Suprapubic skin (tissue), 4 donors: ENCODE data around the gene PARD6B. TPM values are rescaled to one million over a fixed set of nuclear protein-coding genes. Genes with fewer than 3 reads are reported as not detected.
A peak's percentile ranks its signal among the peaks of the same experiment; 100 is the strongest.

ENCODE experiments used
- DNase-seq, 2 donors: peaks; one replicate each; pipeline ENCODE4 v3.0.0-alpha.2; 2019; ENCODE audit warnings: low spot score in 2 of 2
- H3K27ac ChIP-seq: fragments of 200-600 bp; sonication (generic); one replicate; pipeline ENCODE4 v1.5.1; 2019
- H3K27me3 ChIP-seq: fragments of 200-600 bp; sonication (generic); one replicate; pipeline ENCODE4 v1.5.1; 2019
- H3K36me3 ChIP-seq: fragments of 200-600 bp; sonication (generic); one replicate; pipeline ENCODE4 v1.5.1; 2019
- H3K4me1 ChIP-seq: fragments of 200-600 bp; sonication (generic); one replicate; pipeline ENCODE4 v1.5.1; 2019
- H3K4me3 ChIP-seq: fragments of 200-600 bp; sonication (generic); one replicate; pipeline ENCODE4 v1.5.1; 2019; ENCODE audit warnings: mild to moderate bottlenecking
- H3K9me3 ChIP-seq: fragments of 200-600 bp; sonication (generic); one replicate; pipeline ENCODE4 v1.5.1; 2019
- CTCF ChIP-seq, 2 donors: fragments of 200-600 bp in 1 of 2; fragments of 450-650 bp in 1 of 2; sonication (generic) in 1 of 2; IDR thresholded peaks; one replicate each; pipeline ENCODE4 v1.5.1; 2016 to 2019; ENCODE audit warnings: antibody characterized with exemption in 2 of 2, mild to moderate bottlenecking in 1 of 2, moderate library complexity in 1 of 2
- EP300 ChIP-seq: sonication (generic); formaldehyde crosslinking; IDR thresholded peaks from one replicate; pipeline ENCODE4 v1.6.1; 2017; ENCODE audit warnings: antibody characterized with exemption
- POLR2A ChIP-seq, 2 donors: fragments of 450-650 bp; IDR thresholded peaks; one replicate each; pipeline ENCODE4 v1.6.1; 2017; ENCODE audit warnings: antibody characterized with exemption in 2 of 2, mild to moderate bottlenecking in 2 of 2, moderate library complexity in 2 of 2
- POLR2AphosphoS5 ChIP-seq, 3 donors: sonication (generic); formaldehyde crosslinking; IDR thresholded peaks; one replicate each; pipeline ENCODE4 v1.6.1; 2017; ENCODE audit warnings: antibody characterized with exemption in 3 of 3
- WGBS: methylation state at CpG from one replicate; pipeline ENCODE4 v1.1.5; 2018; 5-methylcytosine and 5-hydroxymethylcytosine counted together
- total RNA-seq, 4 donors: library from RNA; depleted of rRNA; stranded (reverse); fragments of >200 nt; gene quantifications; one replicate each; pipeline ENCODE4 v1.1.0, GENCODE V29; 2016

Gene PARD6B
- total RNA-seq, 4 donors from 2014 or later = 7.6 to 10.3 (median 8.4) TPM

DNA sequence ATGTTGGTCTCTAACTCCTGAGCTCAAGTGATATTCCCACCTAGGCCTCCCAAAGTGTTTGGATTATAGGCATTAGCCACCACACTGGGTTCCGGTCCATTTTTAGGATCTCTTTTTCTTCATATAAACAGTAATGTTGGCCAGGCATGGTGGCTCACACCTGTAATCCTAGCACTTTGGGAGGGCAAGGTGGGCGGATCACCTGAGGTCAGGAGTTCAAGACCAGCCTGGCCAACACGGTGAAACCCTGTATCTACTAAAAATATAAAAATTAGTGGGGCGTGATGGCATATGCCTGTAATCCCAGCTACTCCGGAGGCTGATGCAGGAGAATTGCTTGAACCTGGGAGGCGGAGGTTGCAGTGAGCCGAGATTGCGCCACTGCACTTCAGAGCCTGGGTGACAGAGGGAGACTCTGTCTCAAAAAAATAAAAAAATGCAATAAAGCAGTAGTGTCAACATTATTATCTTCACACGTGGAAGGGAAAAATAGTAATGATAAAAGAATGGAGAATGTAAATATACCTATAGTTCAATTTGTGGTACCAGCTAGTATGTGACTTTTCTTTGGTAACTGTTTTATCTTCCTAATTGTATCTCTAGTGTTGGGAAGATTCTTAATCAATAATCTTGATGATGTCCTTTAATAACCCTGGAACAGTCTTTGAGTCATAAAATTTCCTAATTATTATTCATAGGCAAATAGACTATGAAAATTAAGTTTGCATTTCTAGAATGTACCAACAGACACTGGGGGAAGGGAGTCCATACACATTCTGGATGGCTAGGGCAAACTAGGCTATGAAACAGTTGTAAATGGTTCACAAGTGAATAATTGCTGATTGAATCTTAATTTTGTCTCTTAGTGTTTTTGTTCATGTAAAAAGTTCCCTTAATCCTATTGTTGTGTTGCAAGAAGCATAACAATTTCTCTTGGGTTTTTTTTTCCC is 3.6 kb downstream of the PARD6B start:
- Histone ChIP-seq H3K27ac (no peak overlapping the region), H3K4me1 (peaks cover 26% of the 10 kb centered on the region), H3K4me3 (no peak overlapping the region), H3K9me3 (no peaks in the 10 kb centered on the region), H3K36me3 (no peaks in the 10 kb centered on the region), H3K27me3 (no peaks in the 10 kb centered on the region)
- TF ChIP-seq POLR2A (IDR thresholded peaks at IDR 0.05) (no peak), EP300 (no peak), CTCF (IDR thresholded peaks at IDR 0.05) (no peak), POLR2AphosphoS5 (IDR thresholded peaks at IDR 0.05) (no peak)
- 96% methylated on average over 9 of the region's 9 CpGs for WGBS
- DNase-seq = no peak

DNA sequence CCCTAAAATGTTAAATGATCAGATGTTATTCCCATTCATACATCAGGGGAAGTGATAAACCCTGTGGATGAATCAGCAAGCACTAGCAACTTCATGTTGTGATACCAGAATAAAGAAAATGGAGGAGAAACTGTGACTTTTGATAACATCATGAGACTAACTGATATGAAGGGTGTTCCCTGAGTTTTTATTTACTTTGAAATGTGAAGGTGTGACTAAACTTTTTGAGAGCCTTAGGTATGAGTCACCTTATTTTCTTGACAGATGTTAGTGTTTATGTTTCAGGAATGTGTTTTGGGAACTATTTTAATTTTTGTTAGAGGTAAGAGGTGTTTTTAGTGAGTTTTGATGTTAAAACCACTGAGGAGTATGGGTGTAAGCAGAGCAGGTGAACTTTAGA is 4.4 kb downstream of the PARD6B start:
- Histone ChIP-seq H3K27ac (no peak overlapping the region), H3K9me3 (no peaks in the 10 kb centered on the region), H3K4me1 (peaks cover 18% of the 10 kb centered on the region), H3K36me3 (no peaks in the 10 kb centered on the region), H3K4me3 (no peak overlapping the region), H3K27me3 (no peaks in the 10 kb centered on the region)
- DNase-seq = no peak
- no peak for TF ChIP-seq POLR2AphosphoS5 (IDR thresholded peaks at IDR 0.05)
- TF ChIP-seq CTCF (IDR thresholded peaks at IDR 0.05) = no peak
- no peak for TF ChIP-seq EP300
- TF ChIP-seq POLR2A (IDR thresholded peaks at IDR 0.05) = no peak

DNA sequence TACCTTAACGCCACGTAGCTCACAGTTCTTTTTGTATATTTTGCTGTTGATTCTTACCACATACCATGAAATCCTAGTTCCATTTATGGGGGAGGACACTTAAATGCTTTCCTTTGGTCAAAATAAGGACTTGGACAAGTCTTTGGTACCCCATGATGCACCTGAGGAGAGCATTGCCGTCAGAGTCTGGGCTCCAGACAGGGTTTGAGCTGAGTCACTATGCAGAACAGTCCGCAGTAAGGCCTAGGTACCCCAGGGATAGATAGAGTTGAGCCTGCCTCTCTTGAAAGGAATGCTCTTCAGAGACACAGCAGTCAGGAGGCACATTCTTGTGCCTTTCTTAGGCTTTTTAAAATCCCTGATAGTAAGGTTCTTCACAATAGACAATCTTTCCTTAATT is 6.0 kb downstream of the PARD6B start:
- WGBS = 87% methylated on average over 4 of the region's 4 CpGs
- H3K27ac ChIP-seq = no peak overlapping the region
- no peaks in the 10 kb centered on the region for H3K36me3 ChIP-seq
- no peak overlapping the region for H3K4me3 ChIP-seq
- no peak for DNase-seq
- H3K4me1 ChIP-seq = peaks cover 15% of the 10 kb centered on the region
- H3K9me3 ChIP-seq = no peaks in the 10 kb centered on the region
- TF ChIP-seq POLR2AphosphoS5 (IDR thresholded peaks at IDR 0.05) = no peak
- TF ChIP-seq CTCF (IDR thresholded peaks at IDR 0.05) = no peak
- no peak for TF ChIP-seq POLR2A (IDR thresholded peaks at IDR 0.05)
- no peak for TF ChIP-seq EP300
- no peaks in the 10 kb centered on the region for H3K27me3 ChIP-seq

DNA sequence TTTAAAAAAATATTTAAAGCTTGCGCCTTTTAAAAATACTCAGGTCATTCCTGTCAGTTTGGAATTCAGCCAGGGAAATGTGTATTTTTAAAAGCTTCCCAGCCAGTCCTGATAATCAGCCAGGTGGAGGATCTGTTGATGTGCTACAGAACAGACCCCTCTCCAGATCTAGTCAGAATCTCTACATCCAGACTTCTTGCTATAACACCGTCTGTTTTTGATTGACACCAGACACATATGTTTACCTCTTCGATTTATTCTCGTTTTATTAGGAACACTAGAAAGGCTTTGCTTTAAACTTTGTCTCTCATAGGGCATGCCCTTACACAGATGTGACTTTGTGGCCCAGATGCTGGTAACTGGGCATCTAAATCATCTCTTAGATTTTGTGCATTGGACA is 11.7 kb downstream of the PARD6B start:
- Histone ChIP-seq H3K4me1 (peaks cover 6% of the 10 kb centered on the region), H3K9me3 (no peaks in the 10 kb centered on the region), H3K27ac (no peak overlapping the region), H3K4me3 (no peak overlapping the region), H3K27me3 (no peaks in the 10 kb centered on the region), H3K36me3 (no peaks in the 10 kb centered on the region)
- 79% methylated on average over 4 of the region's 4 CpGs for WGBS
- no peak for DNase-seq
- TF ChIP-seq CTCF (IDR thresholded peaks at IDR 0.05) (no peak), EP300 (no peak), POLR2AphosphoS5 (IDR thresholded peaks at IDR 0.05) (no peak), POLR2A (IDR thresholded peaks at IDR 0.05) (no peak)

- Histone ChIP-seq H3K4me3 (no peak overlapping the region), H3K27ac (peak overlapping the region; percentile 62), H3K4me1 (peaks cover 6% of the 10 kb centered on the region), H3K27me3 (no peaks in the 10 kb centered on the region), H3K36me3 (no peaks in the 10 kb centered on the region), H3K9me3 (no peaks in the 10 kb centered on the region)
- TF ChIP-seq POLR2AphosphoS5 (IDR thresholded peaks at IDR 0.05) = no peak
- no peak for TF ChIP-seq CTCF (IDR thresholded peaks at IDR 0.05)
- no peak for TF ChIP-seq EP300
- TF ChIP-seq POLR2A (IDR thresholded peaks at IDR 0.05) = no peak
- WGBS = 48% methylated on average over 15 of the region's 15 CpGs
- DNase-seq = peak in 1 of 2 donors; percentile 15
These were observed 12.9 kb downstream of the PARD6B start for GRCh38 chr20:50744143-50744792.
